Osteocyte (in vitro differentiated cells): ENCODE data around the gene STRN4. TPM values are rescaled to one million over a fixed set of nuclear protein-coding genes. Genes with fewer than 3 reads are reported as not detected.

Source experiments
- DNase-seq: peaks from one replicate; pipeline ENCODE4 v3.0.0; 2021; ENCODE audit warnings: mixed read lengths; ENCODE audit not compliant: unreplicated experiment; ENCODE audit errors: extremely low spot score
- H3K27ac Mint-ChIP-seq: one replicate; pipeline ENCODE4 v1.8.0; 2021; ENCODE audit warnings: mild to moderate bottlenecking, mixed read lengths; ENCODE audit not compliant: unreplicated experiment
- H3K27me3 Mint-ChIP-seq: one replicate; pipeline ENCODE4 v1.8.0; 2021; ENCODE audit warnings: mixed read lengths; ENCODE audit not compliant: unreplicated experiment
- H3K36me3 Mint-ChIP-seq: one replicate; pipeline ENCODE4 v1.8.0; 2021; ENCODE audit warnings: mixed read lengths; ENCODE audit not compliant: unreplicated experiment
- H3K4me1 Mint-ChIP-seq: one replicate; pipeline ENCODE4 v1.8.0; 2021; ENCODE audit warnings: mixed read lengths; ENCODE audit not compliant: unreplicated experiment
- H3K4me3 Mint-ChIP-seq: one replicate; pipeline ENCODE4 v1.8.0; 2021; ENCODE audit warnings: mild to moderate bottlenecking, moderate library complexity, mixed read lengths; ENCODE audit not compliant: unreplicated experiment
- H3K9me3 Mint-ChIP-seq: one replicate; pipeline ENCODE4 v1.8.0; 2021; ENCODE audit warnings: mixed read lengths; ENCODE audit not compliant: unreplicated experiment
- total RNA-seq: library from RNA; stranded (reverse); gene quantifications from 2 replicates; pipeline ENCODE4 v1.2.1, GENCODE V29; 2021
- TF ChIP-seq, protein P1 (sequence below): fragments of 200-600 bp; sonication (generic); IDR thresholded peaks from 2 replicates; pipeline ENCODE4 v1.5.0; 2021; ENCODE audit warnings: antibody characterized with exemption, mild to moderate bottlenecking, moderate library complexity

The STRN4 gene
- total RNA-seq, 1 donor from 2014 or later, result 93.5 TPM

DNA sequence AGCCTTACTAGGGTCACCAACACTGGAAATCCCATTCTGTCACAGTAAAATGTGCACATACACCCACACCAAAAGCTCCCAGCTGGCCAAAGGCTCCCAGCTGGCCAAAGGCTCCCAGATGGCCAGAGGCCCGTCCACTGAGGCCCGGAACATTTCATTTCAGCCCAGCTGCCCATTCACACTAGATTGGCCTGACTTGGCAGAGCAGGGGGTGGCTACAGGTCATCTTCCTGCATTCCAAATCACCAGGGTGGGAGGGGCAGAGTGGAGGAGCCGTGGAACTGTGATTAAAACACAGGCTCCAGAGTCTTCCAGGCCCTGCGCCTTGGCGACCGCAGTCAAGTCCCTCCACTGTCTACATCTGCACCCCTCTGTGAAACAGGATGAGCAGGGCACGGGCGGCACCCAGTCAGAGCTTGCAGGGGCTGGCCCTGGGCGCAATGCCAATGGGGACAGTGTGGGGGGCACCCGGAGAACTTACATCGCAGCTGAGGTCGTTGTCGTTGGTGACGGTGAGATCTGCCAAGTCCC, 19.2 kb downstream of the STRN4 start:
- peaks cover 22% of the 10 kb centered on the region for H3K4me1 Mint-ChIP-seq
- no peak for DNase-seq
- H3K36me3 Mint-ChIP-seq, result peaks cover 33% of the 10 kb centered on the region
- H3K9me3 Mint-ChIP-seq, result no peaks in the 10 kb centered on the region
- H3K27me3 Mint-ChIP-seq, result no peaks in the 10 kb centered on the region
- H3K4me3 Mint-ChIP-seq, result no peak overlapping the region
- TF ChIP-seq, protein P1, sequence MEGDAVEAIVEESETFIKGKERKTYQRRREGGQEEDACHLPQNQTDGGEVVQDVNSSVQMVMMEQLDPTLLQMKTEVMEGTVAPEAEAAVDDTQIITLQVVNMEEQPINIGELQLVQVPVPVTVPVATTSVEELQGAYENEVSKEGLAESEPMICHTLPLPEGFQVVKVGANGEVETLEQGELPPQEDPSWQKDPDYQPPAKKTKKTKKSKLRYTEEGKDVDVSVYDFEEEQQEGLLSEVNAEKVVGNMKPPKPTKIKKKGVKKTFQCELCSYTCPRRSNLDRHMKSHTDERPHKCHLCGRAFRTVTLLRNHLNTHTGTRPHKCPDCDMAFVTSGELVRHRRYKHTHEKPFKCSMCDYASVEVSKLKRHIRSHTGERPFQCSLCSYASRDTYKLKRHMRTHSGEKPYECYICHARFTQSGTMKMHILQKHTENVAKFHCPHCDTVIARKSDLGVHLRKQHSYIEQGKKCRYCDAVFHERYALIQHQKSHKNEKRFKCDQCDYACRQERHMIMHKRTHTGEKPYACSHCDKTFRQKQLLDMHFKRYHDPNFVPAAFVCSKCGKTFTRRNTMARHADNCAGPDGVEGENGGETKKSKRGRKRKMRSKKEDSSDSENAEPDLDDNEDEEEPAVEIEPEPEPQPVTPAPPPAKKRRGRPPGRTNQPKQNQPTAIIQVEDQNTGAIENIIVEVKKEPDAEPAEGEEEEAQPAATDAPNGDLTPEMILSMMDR, result no peak
- H3K27ac Mint-ChIP-seq, result no peak overlapping the region

DNA sequence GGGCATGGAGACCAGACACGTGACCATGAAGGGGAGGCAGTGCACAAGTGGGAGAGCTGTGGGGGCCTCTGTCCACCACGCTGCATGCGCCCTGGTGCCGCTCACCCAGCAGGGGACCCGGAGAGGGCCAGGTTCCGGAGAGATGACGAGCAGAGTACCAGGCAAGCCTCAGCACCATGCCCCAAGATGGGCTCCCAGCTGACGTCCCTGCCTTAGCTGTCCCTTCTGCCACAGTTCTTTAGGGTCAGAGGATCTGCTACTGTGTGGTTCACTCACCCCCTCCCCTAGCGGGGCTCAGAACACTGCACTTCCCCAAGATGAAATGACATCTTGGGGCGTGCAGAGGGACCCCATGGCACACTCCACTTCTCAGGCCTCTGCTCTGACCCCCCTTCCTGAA, 19.7 kb downstream of the STRN4 start:
- Mint-ChIP-seq H3K9me3 (no peaks in the 10 kb centered on the region), H3K4me1 (peaks cover 17% of the 10 kb centered on the region), H3K4me3 (no peak overlapping the region), H3K27me3 (no peaks in the 10 kb centered on the region), H3K36me3 (peaks cover 36% of the 10 kb centered on the region), H3K27ac (no peak overlapping the region)
- TF ChIP-seq, protein P1, result no peak
- no peak for DNase-seq

DNA sequence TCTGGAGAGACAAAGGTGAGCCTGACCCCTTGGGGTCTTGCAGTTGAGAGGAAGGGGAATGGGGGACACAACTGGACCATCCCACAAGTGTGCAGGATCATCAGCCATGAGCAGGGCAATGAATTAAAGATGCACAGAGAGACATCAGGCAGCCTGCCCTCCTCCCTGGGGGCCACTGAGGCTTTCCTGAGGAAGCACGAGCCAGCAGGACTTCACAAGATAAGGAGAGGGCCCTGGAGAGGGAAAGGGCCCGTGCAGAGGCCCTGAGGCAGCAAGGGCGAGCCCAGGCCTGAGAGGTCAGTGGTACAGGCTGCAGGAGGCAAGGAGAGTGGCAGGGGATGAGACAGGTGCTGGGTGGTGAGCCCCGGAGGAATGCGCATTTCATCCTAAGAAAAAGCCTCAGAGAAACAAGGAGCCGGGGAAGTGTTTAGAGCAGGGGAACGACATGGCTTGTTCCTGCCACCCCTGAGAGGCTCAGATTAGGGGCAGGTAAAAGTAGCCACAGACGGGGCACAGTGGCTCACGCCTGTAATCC, 20.3 kb downstream of the STRN4 start:
- Mint-ChIP-seq H3K27ac (no peak overlapping the region), H3K36me3 (peaks cover 38% of the 10 kb centered on the region), H3K4me3 (no peak overlapping the region), H3K27me3 (no peaks in the 10 kb centered on the region), H3K9me3 (no peaks in the 10 kb centered on the region), H3K4me1 (peaks cover 11% of the 10 kb centered on the region)
- TF ChIP-seq, protein P1, result no peak
- DNase-seq, result no peak

DNA sequence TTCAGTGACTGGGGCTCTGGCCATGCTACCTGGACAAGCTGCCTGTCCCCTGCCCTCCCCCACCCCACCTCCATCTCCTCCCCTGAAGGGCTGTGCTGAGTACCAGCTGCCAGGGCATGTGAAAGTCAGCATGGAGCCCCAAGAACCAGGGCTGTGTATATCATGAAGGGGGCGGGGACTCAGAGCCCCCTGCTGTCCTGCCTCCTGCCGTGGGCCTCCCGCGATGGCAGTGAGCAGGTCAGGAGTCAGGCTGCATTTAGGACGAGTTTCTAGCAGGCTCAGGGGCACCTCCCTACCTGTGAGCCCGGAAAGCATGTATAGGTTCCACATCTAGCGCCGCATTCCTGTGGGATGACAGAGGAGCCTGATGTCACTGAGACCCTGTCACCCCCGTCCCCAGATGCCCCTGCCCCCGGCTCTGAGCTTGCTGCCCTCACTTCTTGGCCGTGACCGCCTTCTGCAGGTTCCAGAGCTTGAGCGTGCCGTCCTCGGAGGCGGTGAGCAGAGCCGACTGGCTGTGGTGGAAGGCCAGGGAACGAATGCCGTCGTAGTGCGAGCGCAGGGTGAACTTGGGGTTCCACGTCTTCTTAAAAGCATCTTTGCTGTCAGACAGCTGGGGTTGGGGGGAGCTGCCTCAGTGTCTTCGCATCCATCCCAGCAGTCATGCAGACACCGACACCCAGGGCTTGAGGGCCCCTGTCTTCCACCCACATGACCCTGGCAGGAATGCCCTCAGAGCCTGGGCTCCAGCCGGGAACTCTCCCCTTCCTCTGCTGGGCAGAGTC, 21.0 kb downstream of the STRN4 start:
- H3K36me3 Mint-ChIP-seq, result peaks cover 39% of the 10 kb centered on the region
- peaks cover 8% of the 10 kb centered on the region for H3K4me1 Mint-ChIP-seq
- no peak for DNase-seq
- no peaks in the 10 kb centered on the region for H3K27me3 Mint-ChIP-seq
- no peak overlapping the region for H3K27ac Mint-ChIP-seq
- H3K4me3 Mint-ChIP-seq, result no peak overlapping the region
- TF ChIP-seq, protein P1, result no peak
- no peaks in the 10 kb centered on the region for H3K9me3 Mint-ChIP-seq

DNA sequence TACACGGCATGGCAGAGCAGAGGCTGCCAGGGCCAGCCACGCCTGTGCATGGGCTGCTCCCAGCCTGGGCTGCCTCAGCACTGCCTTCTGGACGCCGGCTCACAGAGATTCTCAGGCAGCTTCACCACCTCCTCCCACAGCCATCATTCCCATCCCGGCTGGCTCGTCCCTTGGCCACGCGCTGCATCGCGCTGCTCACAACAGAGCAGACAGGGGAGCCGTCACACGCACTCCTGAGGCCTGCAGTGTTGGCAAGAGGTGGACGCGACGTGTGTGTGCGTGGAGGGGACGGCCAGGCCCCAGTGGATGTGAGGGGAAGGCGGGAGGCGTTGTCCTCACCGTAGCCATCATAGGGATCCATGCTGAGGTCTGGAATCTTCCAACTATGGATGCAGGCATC, 21.8 kb downstream of the STRN4 start:
- no peak overlapping the region for H3K4me3 Mint-ChIP-seq
- no peaks in the 10 kb centered on the region for H3K9me3 Mint-ChIP-seq

More for the DNA sequence above, 21.8 kb downstream of the STRN4 start:
- TF ChIP-seq, protein P1, result no peak
- DNase-seq, result no peak
- no peaks in the 10 kb centered on the region for H3K27me3 Mint-ChIP-seq
- H3K36me3 Mint-ChIP-seq, result peaks cover 37% of the 10 kb centered on the region
- H3K4me1 Mint-ChIP-seq, result peaks cover 8% of the 10 kb centered on the region
- H3K27ac Mint-ChIP-seq, result no peak overlapping the region
